OCI-LY1 (cell line): ENCODE data around the gene PIP5K1C.

Source experiments
- H2AFZ ChIP-seq: fragments of 200-600 bp; sonication (generic), shearing (Covaris generic); 2 replicates; pipeline ENCODE4 v1.6.0; 2014; ENCODE audit warnings: antibody characterized with exemption, mild to moderate bottlenecking, low read length
- H3F3A ChIP-seq: fragments of 200-600 bp; sonication (generic), shearing (Covaris generic); 2 replicates; pipeline ENCODE4 v1.6.0; 2014; ENCODE audit warnings: mild to moderate bottlenecking, antibody characterized with exemption, low read length, moderate library complexity; ENCODE audit not compliant: insufficient read depth
- H3K27ac ChIP-seq: fragments of 200-600 bp; sonication (generic); 2 replicates; pipeline ENCODE4 v1.5.1; 2014; ENCODE audit warnings: low read length, mixed run types, mild to moderate bottlenecking, low read depth; ENCODE audit not compliant: poor library complexity, severe bottlenecking
- H3K27me3 ChIP-seq: fragments of 200-600 bp; sonication (generic); 2 replicates; pipeline ENCODE4 v1.6.0; 2014; ENCODE audit warnings: antibody characterized with exemption, mild to moderate bottlenecking, low read length, moderate library complexity; ENCODE audit not compliant: insufficient read depth
- H3K36me3 ChIP-seq: fragments of 200-600 bp; sonication (generic); 2 replicates; pipeline ENCODE4 v1.6.1; 2014; ENCODE audit warnings: mild to moderate bottlenecking, antibody characterized with exemption, low read length, moderate library complexity, mixed read lengths; ENCODE audit not compliant: insufficient read depth
- H3K4me1 ChIP-seq: fragments of 200-600 bp; sonication (generic); 2 replicates; pipeline ENCODE4 v1.5.1; 2014; ENCODE audit warnings: mild to moderate bottlenecking, low read length, moderate library complexity; ENCODE audit not compliant: insufficient read depth, severe bottlenecking
- H3K4me2 ChIP-seq: fragments of 200-600 bp; sonication (generic), shearing (Covaris generic); 2 replicates; pipeline ENCODE4 v1.6.1; 2014; ENCODE audit warnings: low read length
- H3K4me3 ChIP-seq: fragments of 200-600 bp; sonication (generic); 2 replicates; pipeline ENCODE4 v1.5.1; 2014; ENCODE audit warnings: low read length, low read depth, mild to moderate bottlenecking, mixed read lengths; ENCODE audit not compliant: poor library complexity, severe bottlenecking
- H3K79me2 ChIP-seq: fragments of 200-600 bp; shearing (Covaris generic); 2 replicates; pipeline ENCODE4 v1.6.1; 2016; ENCODE audit warnings: mixed run types, low read length, mixed read lengths; ENCODE audit not compliant: insufficient read depth
- H3K9ac ChIP-seq: fragments of 200-600 bp; sonication (generic), shearing (Covaris generic); 2 replicates; pipeline ENCODE4 v1.6.1; 2014; ENCODE audit warnings: mild to moderate bottlenecking, low read length, mixed read lengths
- H3K9me2 ChIP-seq: fragments of 200-600 bp; sonication (generic), shearing (Covaris generic); 2 replicates; pipeline ENCODE4 v1.6.1; 2014; ENCODE audit warnings: low read depth, mild to moderate bottlenecking, low read length, mixed read lengths
- H3K9me3 ChIP-seq: fragments of 200-600 bp; shearing (Covaris generic); 2 replicates; pipeline ENCODE4 v1.6.1; 2014; ENCODE audit warnings: low read length, mixed read lengths
- H4K20me1 ChIP-seq: fragments of 200-600 bp; sonication (generic), shearing (Covaris generic); 2 replicates; pipeline ENCODE4 v1.6.0; 2016; ENCODE audit warnings: mild to moderate bottlenecking, low read length; ENCODE audit not compliant: insufficient read depth
- CTCF ChIP-seq: fragments of 200-600 bp; sonication (generic), shearing (Covaris generic); IDR thresholded peaks from 2 replicates; pipeline ENCODE4 v1.5.1; 2017; ENCODE audit warnings: mild to moderate bottlenecking, antibody characterized with exemption, low read length, moderate library complexity, mixed read lengths
- EZH2 ChIP-seq: fragments of 200-600 bp; sonication (generic), shearing (Covaris generic); IDR thresholded peaks from 2 replicates; pipeline ENCODE4 v1.8.0; 2017; ENCODE audit warnings: borderline replicate concordance, mixed run types, mild to moderate bottlenecking, antibody characterized with exemption, low read length, moderate library complexity, mixed read lengths

PIP5K1C gene

GRCh38 chr19:3701200-3701599 is 932 bp upstream of the PIP5K1C start:
- Histone ChIP-seq H3K27me3 (peaks cover 9% of the 10 kb centered on the region; the same call in 1 of the 2 replicates), H3K36me3 (no peaks in the 10 kb centered on the region), H2AFZ (no peak overlapping the region), H3K4me1 (peaks cover 10% of the 10 kb centered on the region), H3K4me3 (no peak overlapping the region), H3K9me3 (no peaks in the 10 kb centered on the region), H4K20me1 (no peaks in the 10 kb centered on the region), H3K27ac (no peak overlapping the region), H3K9me2 (no peaks in the 10 kb centered on the region), H3K79me2 (no peaks in the 10 kb centered on the region), H3K9ac (no peak overlapping the region), H3K4me2 (no peak overlapping the region), H3F3A (no peaks in the 10 kb centered on the region)
- no peak for TF ChIP-seq EZH2
- no peak for TF ChIP-seq CTCF

GRCh38 chr19:3699741-3700241 is 477 bp downstream of the PIP5K1C start:
- Histone ChIP-seq H3K27me3 (peaks cover 9% of the 10 kb centered on the region; the same call in 1 of the 2 replicates), H4K20me1 (no peaks in the 10 kb centered on the region), H3K36me3 (no peaks in the 10 kb centered on the region), H3K27ac (no peak overlapping the region), H2AFZ (no peak overlapping the region), H3K4me2 (peak overlapping the region; percentile 94), H3K9me2 (no peaks in the 10 kb centered on the region), H3K4me3 (peak overlapping the region; percentile 67), H3F3A (no peaks in the 10 kb centered on the region), H3K79me2 (no peaks in the 10 kb centered on the region), H3K4me1 (peaks cover 10% of the 10 kb centered on the region), H3K9ac (peak overlapping the region; percentile 67), H3K9me3 (no peaks in the 10 kb centered on the region)
- no peak for TF ChIP-seq CTCF
- no peak for TF ChIP-seq EZH2

GRCh38 chr19:3698974-3699740 is 1.1 kb downstream of the PIP5K1C start:
- TF ChIP-seq EZH2 (no peak), CTCF (no peak)
- no peaks in the 10 kb centered on the region for H4K20me1 ChIP-seq

More at GRCh38 chr19:3698974-3699740, 1.1 kb downstream of the PIP5K1C start:
- Histone ChIP-seq H3K4me2 (peak overlapping the region; percentile 94), H3K9me3 (no peaks in the 10 kb centered on the region), H3K27me3 (peaks cover 9% of the 10 kb centered on the region; the same call in 1 of the 2 replicates), H3K27ac (no peak overlapping the region), H3F3A (no peaks in the 10 kb centered on the region), H3K4me3 (peak overlapping the region; percentile 67), H3K79me2 (no peaks in the 10 kb centered on the region), H3K36me3 (no peaks in the 10 kb centered on the region), H3K9ac (peak overlapping the region; percentile 67), H3K9me2 (no peaks in the 10 kb centered on the region), H2AFZ (no peak overlapping the region), H3K4me1 (peaks cover 10% of the 10 kb centered on the region)
